IPS DF 6.9 (cell line): Measurements from ENCODE around the gene TMEM212.

Source experiments
- DNase-seq: peaks from one replicate; pipeline ENCODE4 v3.0.0-alpha.2; 2013; ENCODE audit warnings: low read depth, low spot score
- H3K27ac ChIP-seq: one replicate; pipeline ENCODE4 v1.5.1; 2013; ENCODE audit warnings: low read length, control low read depth
- H3K27me3 ChIP-seq: 2 replicates; pipeline ENCODE4 v1.6.1; 2013; ENCODE audit warnings: mild to moderate bottlenecking, low read length; ENCODE audit not compliant: control insufficient read depth, insufficient read depth
- H3K36me3 ChIP-seq: 2 replicates; pipeline ENCODE4 v1.6.1; 2013; ENCODE audit warnings: low read length; ENCODE audit not compliant: control insufficient read depth, insufficient read depth
- H3K4me1 ChIP-seq: 2 replicates; pipeline ENCODE4 v1.6.1; 2013; ENCODE audit warnings: low read length; ENCODE audit not compliant: control insufficient read depth, insufficient read depth
- H3K4me3 ChIP-seq: 2 replicates; pipeline ENCODE4 v1.5.1; 2013; ENCODE audit warnings: mild to moderate bottlenecking, low read length
- H3K9me3 ChIP-seq: 2 replicates; pipeline ENCODE4 v1.6.1; 2013; ENCODE audit warnings: low read length, inconsistent platforms; ENCODE audit not compliant: control insufficient read depth, insufficient read depth
- WGBS: extraction: QIAGEN DNeasy Blood & Tissue Kit; methylation state at CpG from one replicate; pipeline ENCODE4 v1.1.7; 2013; ENCODE audit warnings: mixed read lengths, missing lambda C conversion rate; ENCODE audit not compliant: insufficient read length, insufficient coverage; 5-methylcytosine and 5-hydroxymethylcytosine counted together

The TMEM212 gene

DNA sequence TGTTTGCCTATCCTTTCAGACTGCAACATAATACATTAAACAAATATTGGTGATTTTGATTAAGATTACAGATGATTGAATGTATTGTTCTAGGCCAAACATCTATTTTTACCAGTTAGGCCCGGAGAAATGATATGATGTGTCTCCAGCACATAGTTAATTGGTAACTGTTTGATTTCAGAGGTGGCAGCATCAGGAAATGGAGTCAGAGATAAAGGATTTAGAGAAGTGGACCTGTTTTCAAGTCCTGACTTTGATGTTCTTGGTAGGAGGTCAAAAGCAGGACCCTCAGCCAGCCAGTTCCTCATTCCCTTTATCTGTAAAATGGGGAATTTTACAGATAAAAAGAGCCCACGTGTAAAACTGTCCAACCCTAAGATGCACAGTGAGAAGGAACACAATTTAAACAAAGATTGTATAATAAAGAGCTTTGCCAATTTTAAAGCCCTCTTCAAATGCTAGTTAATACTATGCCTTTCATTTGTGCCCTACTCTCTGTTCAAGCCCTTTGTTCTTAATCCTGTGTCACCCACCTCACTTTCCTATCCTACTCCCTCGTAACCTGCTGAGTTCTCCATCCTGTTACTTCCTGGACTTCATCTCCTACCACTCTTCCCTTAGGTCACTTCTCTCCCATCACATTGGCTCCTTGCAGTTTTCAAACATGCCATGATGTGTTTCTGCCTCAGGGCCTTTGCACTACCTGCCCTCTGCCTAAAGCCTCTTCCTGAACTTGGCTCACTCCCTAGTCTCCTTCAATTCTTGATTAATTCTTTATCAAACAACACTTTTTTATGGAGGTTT, 2.5 kb downstream of the TMEM212 start:
- no peaks in the 10 kb centered on the region for H3K27me3 ChIP-seq
- no peaks in the 10 kb centered on the region for H3K4me1 ChIP-seq
- no CpG with 5 or more reads among the region's 3 CpGs for WGBS
- no peak overlapping the region for H3K27ac ChIP-seq
- no peaks in the 10 kb centered on the region for H3K9me3 ChIP-seq
- no peak for DNase-seq
- H3K36me3 ChIP-seq: no peaks in the 10 kb centered on the region
- H3K4me3 ChIP-seq: no peak overlapping the region

DNA sequence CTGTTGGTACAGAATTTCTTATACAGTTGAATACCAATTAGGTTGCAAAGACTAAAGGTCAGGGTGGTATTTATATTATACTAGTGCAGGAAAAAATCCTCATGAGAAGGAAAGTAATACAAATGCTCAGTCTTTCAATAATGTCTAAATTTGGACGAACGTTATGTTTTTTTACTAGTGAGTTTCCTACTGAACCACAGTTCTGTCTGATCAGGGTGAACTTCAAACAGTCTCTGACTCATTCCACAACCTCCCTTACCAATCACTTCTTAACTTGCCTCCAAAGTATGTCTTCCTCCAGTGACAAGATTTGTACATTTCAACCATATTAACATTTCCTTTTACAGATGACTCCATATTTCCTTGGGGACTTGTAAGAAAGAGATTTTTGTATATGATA, 3.4 kb downstream of the TMEM212 start:
- Histone ChIP-seq H3K36me3 (no peaks in the 10 kb centered on the region), H3K27me3 (no peaks in the 10 kb centered on the region), H3K9me3 (no peaks in the 10 kb centered on the region), H3K27ac (no peak overlapping the region), H3K4me1 (no peaks in the 10 kb centered on the region), H3K4me3 (no peak overlapping the region)
- WGBS: no CpG with 5 or more reads among the region's 2 CpGs
- no peak for DNase-seq

GRCh38 chr3:171847133-171847532, 4.0 kb downstream of the TMEM212 start:
- H3K9me3 ChIP-seq: no peaks in the 10 kb centered on the region
- H3K36me3 ChIP-seq: no peaks in the 10 kb centered on the region
- DNase-seq: no peak
- WGBS: no CpG with 5 or more reads among the region's 6 CpGs
- no peak overlapping the region for H3K4me3 ChIP-seq
- no peak overlapping the region for H3K27ac ChIP-seq
- H3K4me1 ChIP-seq: no peaks in the 10 kb centered on the region
- no peaks in the 10 kb centered on the region for H3K27me3 ChIP-seq

GRCh38 chr3:171847595-171848259, 4.6 kb downstream of the TMEM212 start:
- Histone ChIP-seq H3K4me3 (no peak overlapping the region), H3K27ac (no peak overlapping the region), H3K27me3 (no peaks in the 10 kb centered on the region), H3K9me3 (no peaks in the 10 kb centered on the region), H3K4me1 (no peaks in the 10 kb centered on the region), H3K36me3 (no peaks in the 10 kb centered on the region)
- no CpG with 5 or more reads among the region's 3 CpGs for WGBS
- no peak for DNase-seq

- H3K27me3 ChIP-seq: no peaks in the 10 kb centered on the region
- no peaks in the 10 kb centered on the region for H3K9me3 ChIP-seq
- no peak for DNase-seq
- H3K4me3 ChIP-seq: no peak overlapping the region
- H3K4me1 ChIP-seq: no peaks in the 10 kb centered on the region
- no peak overlapping the region for H3K27ac ChIP-seq
- H3K36me3 ChIP-seq: no peaks in the 10 kb centered on the region
- no CpG with 5 or more reads among the region's 6 CpGs for WGBS
Observed at GRCh38 chr3:171849617-171850319, 6.6 kb downstream of the TMEM212 start.

GRCh38 chr3:171850320-171850959, 7.3 kb downstream of the TMEM212 start:
- no peak for DNase-seq
- Histone ChIP-seq H3K27ac (no peak overlapping the region), H3K9me3 (no peaks in the 10 kb centered on the region), H3K27me3 (no peaks in the 10 kb centered on the region), H3K4me1 (no peaks in the 10 kb centered on the region), H3K36me3 (no peaks in the 10 kb centered on the region), H3K4me3 (no peak overlapping the region)
- WGBS: no CpG with 5 or more reads among the region's 6 CpGs

DNA sequence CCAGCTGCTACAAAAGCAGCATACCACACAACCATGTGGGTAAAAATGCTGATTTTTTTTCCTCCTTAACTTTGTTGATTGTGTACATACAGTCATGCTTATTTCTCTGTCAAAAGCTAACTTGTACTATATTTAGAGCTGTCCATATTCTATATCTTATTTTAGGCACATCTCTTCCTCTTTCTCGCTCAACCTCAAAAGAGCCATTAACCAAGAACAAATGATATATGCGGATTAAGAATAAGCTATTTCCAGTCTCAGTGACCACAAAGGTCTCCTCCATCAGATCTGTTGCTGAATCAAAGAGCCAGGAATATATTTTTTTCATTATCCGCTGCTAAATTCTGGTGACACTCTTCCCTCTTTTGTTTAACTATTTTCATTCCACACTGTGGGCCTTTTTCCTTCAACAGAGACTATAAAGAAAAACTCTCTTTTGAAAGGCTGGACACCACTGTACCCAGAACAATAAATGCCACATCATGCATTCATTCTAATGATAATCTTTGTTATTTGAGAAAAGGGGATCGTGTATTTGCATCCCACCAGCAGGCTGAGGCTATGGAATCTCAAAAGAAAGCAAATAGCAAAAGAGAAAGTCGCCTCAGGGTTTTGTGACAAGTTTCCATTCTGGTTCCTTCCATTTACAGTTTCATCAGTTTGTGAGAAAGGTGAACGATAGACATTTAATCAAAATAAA, 8.0 kb downstream of the TMEM212 start:
- Histone ChIP-seq H3K27me3 (no peaks in the 10 kb centered on the region), H3K4me1 (no peaks in the 10 kb centered on the region), H3K4me3 (no peak overlapping the region), H3K36me3 (no peaks in the 10 kb centered on the region), H3K27ac (no peak overlapping the region), H3K9me3 (no peaks in the 10 kb centered on the region)
- WGBS: no CpG with 5 or more reads among the region's 6 CpGs
- no peak for DNase-seq

GRCh38 chr3:171851660-171852058, 8.5 kb downstream of the TMEM212 start:
- 0 out of 2 replicates have a peak, but pooled peaks cover 1% of the 10 kb centered on the region for H3K9me3 ChIP-seq
- no peak overlapping the region for H3K4me3 ChIP-seq
- no peak overlapping the region for H3K27ac ChIP-seq
- no CpG with 5 or more reads among the region's 5 CpGs for WGBS
- no peaks in the 10 kb centered on the region for H3K36me3 ChIP-seq
- DNase-seq: no peak
- H3K4me1 ChIP-seq: no peaks in the 10 kb centered on the region
- H3K27me3 ChIP-seq: no peaks in the 10 kb centered on the region

DNA sequence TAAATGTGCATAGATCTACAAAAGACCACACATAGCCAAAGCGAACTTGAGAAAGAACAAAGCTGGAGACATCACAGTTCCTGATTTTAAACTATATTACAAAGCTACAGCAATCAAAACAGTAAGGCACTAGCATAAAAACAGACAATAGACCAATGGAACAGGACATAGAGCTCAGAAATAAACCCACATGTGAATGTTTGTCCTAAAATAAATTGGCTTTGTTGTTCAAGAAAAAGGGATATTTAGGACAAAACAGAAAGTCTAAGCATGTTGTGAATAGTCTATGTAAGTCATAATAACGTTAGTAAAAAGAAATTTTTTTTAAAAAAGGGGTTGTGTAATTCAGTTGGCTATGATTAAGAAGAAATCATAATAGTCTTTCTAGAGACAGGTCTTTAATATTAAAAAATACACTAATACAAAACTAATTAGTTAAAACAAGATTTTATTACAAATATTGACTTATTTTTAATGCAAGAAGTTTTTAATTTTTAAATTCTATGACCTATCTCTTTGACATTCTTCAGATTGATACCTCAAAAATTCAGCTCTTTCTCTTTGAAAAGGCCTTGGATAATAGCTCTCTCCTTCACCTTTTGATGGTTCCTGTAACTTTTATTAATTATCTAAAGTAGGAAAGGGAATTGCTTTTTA, 11.6 kb downstream of the TMEM212 start:
- no peak overlapping the region for H3K27ac ChIP-seq
- WGBS: 100% methylated on average over 1 of the region's 2 CpGs
- 0 out of 2 replicates have a peak, but pooled peaks cover 1% of the 10 kb centered on the region for H3K9me3 ChIP-seq
- no peaks in the 10 kb centered on the region for H3K27me3 ChIP-seq
- no peaks in the 10 kb centered on the region for H3K4me1 ChIP-seq
- H3K36me3 ChIP-seq: no peaks in the 10 kb centered on the region
- no peak overlapping the region for H3K4me3 ChIP-seq
- DNase-seq: no peak
